NCI-H2107 treated with DMSO at 0.1 percent for 48 hours (cell line): ENCODE data around the gene POLR3B.
"Not testable (repeated sequence)": the region's sequence is repeated elsewhere in the genome, so short reads cannot be mapped to it uniquely, and the experiment has no call there.

Experiments
- DNase-seq: peaks from one replicate; lab custom pipeline; 2025; ENCODE audit not compliant: unreplicated experiment; lab: John Stamatoyannopoulos, UW

POLR3B gene

GRCh38 chr12:106357549-106358395 lies at the start of gene POLR3B:
POLR3B (plus strand) TSS chr12:106357748; CDS start chr12:106357880, 132 bp downstream.
- peak; percentile 95 for DNase-seq

GRCh38 chr12:106308121-106308520 lies 49.4 kb upstream of the POLR3B start:
- DNase-seq, result no peak

- no peak for DNase-seq
These were observed 48.9 kb upstream of the POLR3B start for GRCh38 chr12:106308611-106309010.

GRCh38 chr12:106309671-106310505 lies 47.7 kb upstream of the POLR3B start:
- no peak for DNase-seq

GRCh38 chr12:106310687-106311086 lies 46.9 kb upstream of the POLR3B start:
- no peak for DNase-seq

- DNase-seq, result no peak
These were observed 46.4 kb upstream of the POLR3B start for GRCh38 chr12:106311139-106311538.

GRCh38 chr12:106313413-106313812 lies 44.1 kb upstream of the POLR3B start:
- not testable (repeated sequence) for DNase-seq

GRCh38 chr12:106315523-106315922 lies 42.0 kb upstream of the POLR3B start:
- no peak for DNase-seq

GRCh38 chr12:106317406-106318082 lies 40.0 kb upstream of the POLR3B start:
- no peak for DNase-seq

GRCh38 chr12:106321139-106321850 lies 36.3 kb upstream of the POLR3B start:
- no peak for DNase-seq

- no peak for DNase-seq
These were observed 34.0 kb upstream of the POLR3B start for GRCh38 chr12:106323537-106323936.

- no peak for DNase-seq
These were observed 30.2 kb upstream of the POLR3B start for GRCh38 chr12:106327309-106327869.

GRCh38 chr12:106328735-106329134 lies 28.8 kb upstream of the POLR3B start:
- DNase-seq, result no peak

GRCh38 chr12:106329231-106329982 lies 28.1 kb upstream of the POLR3B start:
- peak; percentile 91 for DNase-seq

GRCh38 chr12:106331599-106331998 lies 25.9 kb upstream of the POLR3B start:
- peak; percentile 24 for DNase-seq

- no peak for DNase-seq
These were observed 25.0 kb upstream of the POLR3B start for GRCh38 chr12:106332536-106332935.

GRCh38 chr12:106333010-106333409 lies 24.5 kb upstream of the POLR3B start:
- DNase-seq, result no peak

GRCh38 chr12:106333756-106334155 lies 23.8 kb upstream of the POLR3B start:
- no peak for DNase-seq

- no peak for DNase-seq
These were observed 16.3 kb upstream of the POLR3B start for GRCh38 chr12:106341086-106341877.
